GOT3 (cell line): ENCODE data around the gene TRIM29.

Experiments
- DNase-seq: peaks from one replicate; lab custom pipeline; 2025; ENCODE audit warnings: mixed read lengths; lab: John Stamatoyannopoulos, UW

The TRIM29 gene

DNA sequence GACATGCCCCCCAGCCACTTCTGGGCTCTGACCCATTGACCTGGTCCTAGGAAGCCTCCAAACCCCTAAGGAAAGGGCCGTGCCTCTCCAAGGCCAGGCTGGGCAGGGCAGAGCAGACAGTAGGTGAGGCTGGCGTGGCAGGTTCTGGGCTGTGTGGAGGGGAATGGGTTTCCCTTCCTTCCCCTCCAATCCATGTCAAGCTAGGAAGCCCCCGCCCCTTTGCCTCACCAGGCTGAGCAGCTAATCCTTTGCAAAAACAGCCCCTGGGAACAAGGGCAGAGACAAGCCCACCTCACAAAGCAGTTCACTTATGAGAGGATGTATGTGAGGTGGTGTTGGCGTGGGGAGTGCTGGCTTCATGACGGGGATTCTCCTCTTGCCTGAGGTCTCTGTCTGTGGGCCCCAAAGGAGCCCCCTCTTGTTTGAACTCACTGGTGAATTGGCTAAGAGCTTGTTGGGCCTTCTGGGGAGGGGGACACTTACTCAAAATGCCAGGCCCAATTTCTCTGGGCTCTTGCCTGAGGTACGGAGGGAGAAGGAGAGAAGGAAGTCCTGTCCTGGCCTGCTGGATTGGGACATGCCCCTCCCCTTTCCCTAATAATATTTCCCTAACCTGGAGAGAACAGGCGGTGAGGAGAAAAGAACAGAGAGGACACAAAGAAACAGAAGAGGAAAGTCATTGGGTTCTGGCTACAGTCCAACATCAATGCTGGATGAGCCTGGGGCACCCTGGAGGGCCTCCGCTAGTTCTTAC, 1.6 kb upstream of the TRIM29 start:
- no peak for DNase-seq

DNA sequence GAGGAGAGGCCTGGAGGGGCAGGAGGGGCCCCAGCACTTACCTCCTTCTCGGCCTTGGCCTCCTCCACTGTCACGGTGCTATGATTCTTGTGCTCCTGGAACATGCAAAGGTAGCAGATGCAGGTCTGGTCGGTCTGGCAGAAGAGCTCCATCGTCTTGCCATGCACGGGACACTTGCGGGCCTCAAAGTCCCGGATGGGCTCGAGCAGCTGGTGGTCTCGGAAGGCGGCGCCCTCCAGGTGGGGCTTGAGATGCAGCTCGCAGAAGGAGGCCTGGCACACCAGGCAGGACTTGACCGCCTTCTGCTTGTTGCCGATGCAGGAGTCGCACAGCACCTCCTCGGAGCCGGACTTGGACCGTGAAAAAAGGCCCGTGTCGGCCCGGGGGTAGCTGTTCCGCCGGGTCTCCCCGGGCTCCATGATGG, 714 bp downstream of the TRIM29 start:
- no peak for DNase-seq

DNA sequence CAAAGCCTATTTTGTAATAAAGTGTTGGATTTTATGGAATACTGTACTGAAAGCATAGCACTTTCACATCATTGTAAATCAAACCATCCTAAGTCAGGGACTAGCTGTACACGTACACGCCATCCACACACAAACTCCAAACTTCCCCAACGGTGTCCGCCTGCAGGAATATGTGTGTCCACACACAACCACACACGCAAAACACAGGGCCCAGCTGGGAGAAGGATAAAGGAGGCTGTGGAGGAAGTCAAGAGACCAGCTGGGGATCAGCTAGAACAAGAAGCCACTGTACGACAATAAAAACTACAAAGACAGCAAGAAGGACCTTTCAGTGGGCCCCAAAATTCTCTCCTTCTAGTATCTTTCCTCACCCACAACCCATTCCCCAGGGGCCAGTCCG, 1.6 kb downstream of the TRIM29 start:
- DNase-seq, result no peak

DNA sequence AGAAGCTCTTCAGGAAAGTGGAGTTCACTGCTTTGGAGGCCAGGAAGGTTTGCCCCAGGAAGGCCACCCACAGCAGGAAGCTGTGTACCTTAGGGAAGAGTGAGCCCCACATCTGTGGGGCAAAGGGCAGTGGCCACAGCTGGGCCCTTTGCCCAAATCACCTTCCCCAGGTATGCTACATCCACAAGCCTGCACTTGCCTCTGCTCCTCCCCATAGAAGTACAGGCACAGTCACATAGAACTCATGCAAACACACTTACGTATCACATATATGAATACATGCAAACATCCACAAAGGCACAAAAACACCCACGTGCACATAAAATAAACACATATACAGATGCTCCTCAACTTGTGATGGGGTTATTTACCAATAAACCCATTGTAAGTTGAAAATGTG, 2.1 kb downstream of the TRIM29 start:
- no peak for DNase-seq

DNA sequence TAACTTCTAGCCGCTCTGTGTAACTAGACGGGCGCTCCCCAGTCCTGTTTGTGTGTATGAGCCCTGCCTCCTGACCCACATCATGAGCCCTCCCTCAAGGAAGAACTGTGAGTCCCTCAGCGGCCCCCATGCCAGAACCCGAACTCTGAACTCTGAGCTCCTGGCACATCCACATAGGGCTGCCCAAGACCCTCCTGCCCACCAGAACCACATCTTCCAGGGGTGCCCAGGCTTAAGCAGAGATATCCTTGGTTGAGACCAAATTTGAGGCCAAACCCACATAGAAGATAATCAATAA, 3.0 kb downstream of the TRIM29 start:
- no peak for DNase-seq

DNA sequence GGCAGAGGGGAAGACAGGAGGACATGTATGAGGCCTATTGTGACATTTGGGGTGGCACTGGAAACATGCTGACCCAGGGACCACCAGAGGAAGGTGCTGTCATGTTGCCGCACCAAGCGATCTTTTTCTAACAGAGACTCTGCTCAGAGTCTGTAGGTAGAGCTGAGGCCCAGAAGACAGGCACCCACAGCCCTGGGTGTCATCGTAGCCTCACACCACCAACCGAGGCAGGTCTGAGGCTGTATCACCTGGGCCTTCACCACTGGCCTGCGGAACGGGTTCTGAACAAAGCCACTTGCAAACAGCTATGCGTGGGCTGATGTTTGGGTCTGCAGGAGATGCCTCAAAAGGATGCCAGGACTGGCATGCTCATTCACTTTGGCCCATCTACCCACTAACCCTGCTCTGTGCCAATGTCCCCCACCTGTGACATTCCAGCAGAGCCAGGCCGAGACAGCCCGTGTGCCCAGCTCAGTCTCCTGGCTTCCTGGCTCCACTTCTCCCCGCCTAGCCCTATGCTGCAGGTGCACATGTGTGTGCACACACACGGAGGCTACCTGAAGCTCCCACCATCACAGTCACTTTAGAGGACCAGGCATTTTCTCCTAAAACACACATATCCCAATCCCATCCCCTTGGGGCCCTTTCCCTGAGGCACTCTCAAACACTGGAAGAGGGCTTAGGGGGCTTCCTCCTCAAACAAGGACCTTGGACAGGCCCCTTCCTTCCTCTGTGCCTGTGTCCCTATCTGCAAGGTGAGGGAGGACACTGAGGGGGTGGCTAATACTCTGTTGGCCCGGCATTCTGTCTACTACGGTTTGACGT, 3.6 kb downstream of the TRIM29 start:
- DNase-seq, result no peak

DNA sequence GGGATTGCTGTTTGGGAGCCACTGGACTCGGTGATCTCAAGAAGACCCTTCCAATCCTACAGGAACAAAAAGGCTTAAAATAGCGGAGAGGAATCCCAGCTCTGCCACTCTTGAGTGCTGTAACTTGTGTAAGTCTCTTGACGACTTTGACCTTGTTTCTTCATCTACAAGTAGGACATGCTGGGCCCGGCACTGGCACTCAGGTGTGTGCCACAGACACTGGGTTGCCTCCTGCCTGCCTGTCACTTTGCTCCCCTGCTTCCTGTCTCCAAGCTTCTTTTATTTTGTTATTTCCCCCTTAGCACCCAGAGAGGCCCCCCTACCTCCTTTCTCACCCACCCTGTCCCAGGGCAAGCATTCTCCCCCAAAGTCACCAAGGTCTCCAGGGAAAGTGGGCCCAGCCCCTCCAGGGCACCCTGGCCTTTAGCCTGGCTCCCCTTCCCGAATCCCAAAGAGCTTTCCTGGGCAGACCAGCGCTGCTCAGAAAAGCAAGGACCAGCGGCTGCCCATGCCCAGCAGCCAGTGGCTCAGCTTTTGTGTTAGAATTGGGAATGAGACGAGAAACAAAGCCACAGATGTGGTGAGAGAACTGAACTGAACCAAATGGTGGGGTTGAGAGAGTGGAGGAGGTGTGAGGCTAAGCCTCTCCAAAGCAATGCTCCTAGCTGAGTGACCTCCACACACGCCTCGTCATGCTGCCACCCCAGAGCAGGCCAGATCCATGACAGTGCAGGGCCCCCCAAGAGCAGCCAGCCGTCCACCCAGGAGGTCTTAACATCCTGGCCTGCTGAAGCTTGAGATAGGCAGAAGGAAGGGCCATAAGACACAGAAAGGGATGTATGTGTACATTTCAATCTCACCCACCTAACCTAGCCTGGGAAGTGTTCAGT, 4.5 kb downstream of the TRIM29 start:
- DNase-seq, result no peak

DNA sequence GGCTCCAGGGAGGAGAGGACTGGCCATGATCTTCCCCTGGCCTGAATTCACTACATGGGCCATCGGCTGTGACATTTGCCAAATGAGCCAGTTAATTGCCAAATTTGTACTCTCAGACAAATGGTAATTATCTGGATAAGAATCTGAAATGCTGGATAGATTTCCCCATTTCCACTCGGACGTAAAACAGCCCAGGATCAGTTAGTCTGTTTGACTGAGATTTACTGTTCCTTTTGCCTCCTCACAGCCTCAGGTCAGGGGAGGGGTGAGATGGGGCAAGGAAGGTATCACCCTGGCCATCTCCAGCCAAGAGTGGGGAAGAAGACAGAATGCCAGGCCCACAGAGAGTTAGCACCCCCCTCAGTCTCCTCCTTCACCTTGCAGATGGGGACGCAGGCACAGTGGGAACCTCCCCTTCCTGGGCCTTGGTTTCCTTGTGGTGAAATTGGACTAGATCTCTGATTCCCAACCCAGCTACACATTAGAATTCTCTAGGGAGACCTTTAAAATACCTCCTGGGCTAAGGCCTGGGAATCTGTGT, 5.2 kb downstream of the TRIM29 start:
- no peak for DNase-seq

DNA sequence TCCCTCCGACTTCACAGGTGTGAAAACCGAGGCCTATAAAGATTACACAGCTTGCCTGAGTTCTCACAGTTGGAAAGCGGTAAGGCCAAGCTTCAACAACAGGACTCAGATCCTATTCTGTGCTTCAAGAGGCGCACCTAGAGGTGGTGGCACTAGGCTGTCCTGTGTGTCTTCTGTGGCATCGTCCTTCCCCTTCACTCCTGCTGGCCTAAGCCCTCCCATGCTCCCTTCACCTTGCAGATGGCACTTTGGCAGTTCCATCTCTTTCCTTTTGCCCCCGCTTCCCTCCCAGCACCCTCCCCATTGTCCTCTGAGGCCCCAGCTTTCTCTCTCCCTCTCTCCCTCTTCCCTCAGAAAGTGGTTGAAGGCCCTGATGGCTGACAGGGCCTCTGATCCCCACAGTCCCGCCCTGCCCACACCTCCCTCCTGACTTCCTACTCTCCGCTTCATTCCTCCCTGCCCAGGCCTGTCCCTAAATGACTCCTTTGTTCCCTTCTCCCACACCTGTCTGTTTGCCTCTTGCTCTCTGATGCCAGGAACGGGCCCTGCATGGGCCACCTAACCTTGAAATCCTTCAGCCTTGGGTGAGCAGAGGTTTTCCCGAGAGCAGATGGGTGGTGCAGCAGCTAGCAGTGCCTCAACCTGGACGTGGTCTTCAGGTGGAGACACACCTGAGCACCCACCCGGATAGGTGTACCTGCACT, 5.8 kb downstream of the TRIM29 start:
- no peak for DNase-seq

DNA sequence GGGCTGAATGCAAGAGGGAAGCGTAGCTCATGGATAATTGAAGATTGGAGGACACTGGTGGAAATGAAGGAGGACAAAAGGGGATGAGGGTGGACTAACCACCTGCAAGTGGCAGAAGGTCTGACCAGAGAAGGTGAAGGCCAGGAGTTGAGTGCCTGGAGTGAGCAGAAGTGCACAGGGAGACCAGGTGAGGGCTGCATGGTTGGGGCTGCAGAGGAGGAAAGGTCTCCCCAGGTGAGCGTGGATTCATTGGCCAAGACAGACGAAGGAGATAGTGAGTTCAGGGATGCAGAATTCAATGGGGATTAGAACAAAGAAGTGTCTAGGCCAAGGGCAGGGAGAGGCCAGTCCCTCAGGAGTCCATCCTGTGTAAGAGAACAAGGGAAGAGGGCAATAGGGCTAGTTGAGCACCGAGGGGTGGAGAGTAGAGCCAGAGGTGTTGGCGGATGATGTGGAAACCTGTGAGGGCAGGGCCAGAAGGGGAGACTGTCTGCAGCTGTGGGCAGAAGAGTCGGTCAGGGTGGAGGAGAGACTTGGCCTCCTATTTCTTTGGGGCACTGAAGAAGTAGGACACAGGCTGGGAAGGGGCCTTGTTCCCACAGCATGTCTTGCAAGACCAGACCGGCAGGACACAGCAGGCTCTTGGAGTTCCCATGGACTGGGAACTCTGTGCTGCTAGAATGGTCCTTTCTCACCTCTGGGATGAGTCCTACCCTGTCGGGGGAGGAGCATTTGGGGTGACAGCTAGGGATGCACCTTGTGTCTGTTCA, 6.7 kb downstream of the TRIM29 start:
- no peak for DNase-seq

DNA sequence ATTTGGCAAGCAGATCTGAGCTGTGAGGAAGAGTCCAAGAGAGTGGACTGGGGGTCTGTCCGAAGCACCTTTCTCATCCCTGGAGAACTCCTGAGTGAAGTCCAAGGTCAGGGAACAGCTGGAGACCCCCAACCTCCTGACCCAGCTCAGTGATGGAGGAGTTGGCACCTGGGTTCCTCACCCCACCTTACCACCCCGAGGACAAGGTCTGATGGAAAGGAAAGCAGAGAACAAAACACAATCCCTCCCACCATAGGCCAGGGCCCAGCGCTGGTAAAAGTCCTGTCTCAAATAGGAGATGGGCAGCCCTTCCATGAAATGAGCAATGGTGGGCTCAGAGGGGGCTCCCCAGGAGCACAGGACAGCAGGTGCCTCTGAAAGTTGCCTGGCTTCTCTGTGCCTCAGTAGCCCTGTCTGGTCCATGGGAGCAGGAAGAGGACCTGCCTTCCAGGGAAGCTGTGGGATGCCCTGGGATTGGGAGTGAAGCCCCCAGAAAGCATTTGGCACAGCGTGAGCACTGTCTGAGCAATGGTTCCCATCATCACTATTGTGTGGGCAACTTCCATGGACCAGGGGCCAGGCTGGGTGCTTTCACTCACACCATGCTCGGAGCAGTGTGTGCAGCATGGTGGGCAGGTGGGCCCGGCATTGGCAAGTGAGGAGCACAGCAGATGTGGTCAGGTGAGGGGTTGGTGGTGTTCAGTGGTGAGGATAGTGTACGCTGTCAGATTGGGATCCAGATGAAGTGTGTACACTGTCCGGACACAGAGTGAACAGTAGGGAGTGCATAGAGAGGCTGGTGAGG, 7.5 kb downstream of the TRIM29 start:
- no peak for DNase-seq

DNA sequence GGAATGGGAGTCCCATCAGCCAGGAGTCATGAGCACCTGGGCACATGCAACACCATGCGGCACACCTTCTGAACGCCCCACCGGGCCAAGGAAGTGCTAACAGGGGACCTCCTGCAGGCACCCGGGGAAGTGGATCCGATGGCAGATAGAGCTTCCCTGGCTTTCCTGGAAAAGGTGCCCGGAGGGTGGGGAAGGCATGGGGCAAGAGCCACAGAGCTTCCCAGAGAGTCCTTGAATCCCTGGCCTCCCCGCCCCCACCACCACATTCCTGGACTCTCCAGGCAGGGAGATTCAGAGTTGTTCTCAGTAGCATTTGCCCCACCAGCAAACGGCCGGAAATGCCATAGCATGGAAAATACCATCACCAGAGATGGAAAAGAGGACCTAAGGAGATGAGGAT, 8.3 kb downstream of the TRIM29 start:
- no peak for DNase-seq

DNA sequence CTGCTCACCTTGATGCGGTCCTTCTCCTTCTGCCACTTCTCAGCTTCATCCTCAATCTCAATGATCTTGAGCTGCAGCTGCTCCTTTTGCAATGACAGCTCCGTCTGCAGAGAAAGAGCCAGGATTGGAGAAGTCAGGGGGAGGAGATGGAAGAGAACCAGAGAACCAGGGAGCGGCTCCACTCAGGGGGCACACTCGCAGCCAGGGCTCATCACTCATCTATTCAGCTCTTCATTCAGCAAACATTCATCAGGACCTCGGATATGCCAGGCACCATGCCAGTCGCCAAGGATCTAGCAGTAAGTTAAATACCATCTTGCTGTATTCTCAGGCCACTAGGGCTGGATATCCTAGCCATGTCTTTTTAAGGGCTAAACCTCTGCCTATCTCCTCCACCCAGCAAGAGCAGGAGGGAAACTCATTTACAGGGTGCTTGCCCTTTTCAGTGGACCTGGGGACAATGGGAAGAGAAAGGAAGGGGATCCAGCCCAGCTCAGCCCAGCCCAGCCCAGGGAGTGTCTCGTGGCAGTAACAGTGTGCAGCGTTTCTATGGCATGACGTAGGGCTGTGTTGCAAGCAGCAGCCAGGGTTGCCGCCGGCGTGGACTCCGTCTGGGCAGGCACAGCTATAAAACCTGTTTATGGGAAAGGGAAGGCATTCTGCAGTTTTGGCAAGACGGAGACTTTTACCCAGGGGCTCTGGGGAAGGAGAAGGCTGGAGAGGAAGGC, 9.4 kb downstream of the TRIM29 start:
- no peak for DNase-seq

DNA sequence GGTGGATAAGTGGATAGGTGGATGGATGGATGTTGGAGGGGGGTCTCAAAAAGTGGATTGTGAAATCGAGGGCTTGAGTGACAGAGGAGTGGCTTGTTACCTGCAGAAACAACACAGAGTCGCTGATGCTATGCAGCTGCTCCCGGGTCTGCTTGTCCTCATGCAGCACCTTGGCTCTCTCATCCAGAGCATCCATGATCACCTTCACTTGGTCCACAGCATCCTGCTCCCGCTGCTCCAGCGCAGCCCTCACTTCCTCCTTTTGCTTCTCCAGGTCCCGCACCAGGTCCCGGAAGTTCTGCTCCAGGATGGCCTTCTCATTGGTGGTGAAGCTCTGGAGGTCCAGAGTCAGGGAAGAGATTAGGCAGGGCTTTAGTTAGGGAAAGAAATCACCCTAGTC, 10.7 kb downstream of the TRIM29 start:
- no peak for DNase-seq

DNA sequence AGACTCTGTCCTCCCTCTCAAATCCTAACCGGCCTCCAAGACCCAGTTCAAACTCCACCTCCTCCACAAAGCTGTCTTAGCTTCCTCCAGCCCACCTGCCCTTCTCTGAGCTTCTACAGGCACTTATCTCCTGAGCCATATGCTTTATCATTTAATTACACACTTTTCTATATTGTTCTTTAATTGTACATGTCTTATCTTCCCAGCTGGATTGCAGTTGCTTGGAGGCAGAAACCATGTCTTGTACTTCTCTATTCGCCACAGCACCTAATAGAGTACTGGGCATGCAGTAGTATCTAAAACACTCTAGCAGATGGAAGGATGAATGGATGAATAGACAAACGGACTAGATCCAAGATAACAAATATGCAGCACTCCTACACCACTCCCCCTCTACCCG, 11.3 kb downstream of the TRIM29 start:
- DNase-seq, result no peak

DNA sequence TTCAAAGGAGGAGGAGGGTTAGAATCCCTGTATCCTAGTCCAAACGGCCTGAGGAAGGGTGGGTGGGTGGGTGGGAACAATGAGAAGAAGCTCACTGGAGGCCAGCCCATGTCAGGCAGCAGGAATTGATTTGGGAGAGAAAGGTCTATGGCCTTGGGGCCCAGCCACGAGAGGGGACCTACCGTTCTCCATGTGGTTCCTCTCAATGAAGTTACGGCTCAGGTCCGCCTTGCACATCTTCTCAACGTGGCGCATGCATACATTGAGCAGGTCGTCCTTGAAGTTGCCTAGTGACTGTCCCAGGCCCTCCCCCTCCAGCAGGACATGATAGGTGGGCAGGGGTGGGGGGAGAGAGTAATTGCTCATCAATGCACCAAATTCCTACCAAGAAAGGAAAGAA, 12.4 kb downstream of the TRIM29 start:
- no peak for DNase-seq

DNA sequence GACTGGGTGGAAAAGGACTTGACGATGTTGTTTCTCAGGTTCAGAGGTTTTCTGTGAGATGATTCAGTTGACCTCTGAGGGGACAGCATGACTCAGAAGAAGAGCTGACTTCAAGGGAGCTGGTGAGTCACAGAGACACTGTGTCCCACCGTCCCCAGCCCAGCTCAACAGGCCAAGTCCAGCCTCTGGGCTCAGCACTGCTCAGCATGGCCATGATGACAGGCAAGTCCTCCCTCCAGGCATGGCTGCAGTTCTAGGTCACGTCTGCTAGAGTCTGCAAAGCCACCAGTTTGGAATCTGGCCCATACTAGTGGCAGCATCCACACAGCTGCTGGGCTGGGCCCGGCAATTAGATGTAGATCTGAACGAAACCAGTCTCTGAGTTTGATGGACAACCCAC, 12.9 kb downstream of the TRIM29 start:
- no peak for DNase-seq

DNA sequence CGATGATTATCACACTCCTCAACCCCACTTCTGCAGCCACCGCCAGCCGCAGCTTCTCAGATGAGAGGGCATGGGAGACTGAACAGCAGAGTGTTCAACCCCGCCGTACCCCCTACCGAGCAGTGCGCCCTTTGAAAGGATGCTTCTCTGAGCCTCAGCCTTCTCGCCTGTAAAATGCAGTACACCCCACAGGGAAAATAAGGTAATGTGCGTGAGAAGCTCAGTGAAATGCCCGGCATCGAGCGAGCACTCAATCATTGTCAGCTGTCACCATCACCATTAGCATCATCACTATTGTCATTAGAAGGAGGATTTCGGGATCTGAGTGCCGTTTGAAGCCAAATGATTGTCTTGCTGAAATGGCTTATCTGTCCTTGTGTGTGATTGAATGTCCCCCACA, 13.6 kb downstream of the TRIM29 start:
- DNase-seq, result no peak

DNA sequence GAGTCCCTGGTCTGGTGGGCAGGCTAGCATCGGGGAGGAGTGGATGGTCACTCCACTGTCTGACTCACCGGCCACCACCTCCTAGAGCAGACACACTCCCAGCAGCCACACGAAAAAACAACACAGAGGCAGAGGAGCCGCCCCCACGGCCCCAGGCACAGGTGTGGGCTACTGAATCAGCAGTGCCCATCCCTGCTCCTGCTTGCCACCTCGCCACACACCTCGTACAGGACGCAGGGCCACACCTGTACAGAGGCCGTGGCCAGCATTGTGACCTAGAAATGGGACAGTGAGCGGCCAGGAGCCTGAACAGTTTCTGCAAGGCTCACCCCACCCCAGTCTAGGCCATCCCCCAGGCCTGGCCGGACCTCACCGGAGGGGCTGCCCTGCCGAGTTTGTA, 14.0 kb downstream of the TRIM29 start:
- no peak for DNase-seq
